ENCODE data around the gene EPHA5.

Gene EPHA5

DNA sequence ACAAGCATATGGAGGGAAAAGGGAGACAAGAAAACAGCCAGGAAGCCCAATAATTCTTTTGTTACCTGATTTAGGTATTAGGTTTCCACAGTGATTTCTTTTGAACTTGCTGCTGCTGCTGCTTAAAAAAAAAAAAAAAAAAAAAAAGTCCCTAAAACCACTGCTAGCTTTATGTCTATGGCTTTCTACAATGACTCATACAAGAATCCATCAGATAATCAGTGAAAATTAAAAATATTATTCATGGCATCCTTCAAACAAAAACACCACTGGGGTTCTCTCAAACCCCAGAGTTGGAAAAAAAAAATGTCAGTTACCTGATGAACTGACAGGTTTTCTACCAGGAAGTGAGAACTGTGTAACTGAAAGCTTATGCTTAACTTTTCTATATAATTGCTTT is 14.3 kb downstream of the EPHA5 start:
- no peak for TF ChIP-seq CTCF (IDR thresholded peaks at IDR 0.05; ENCODE audit: borderline replicate concordance, control extremely low read depth, extremely low read depth, insufficient read depth, missing control alignments)
- DNase-seq (ENCODE audit: low spot score): no peak
- in situ Hi-C loops (cut with MboI; ENCODE audit: low sequenced_read_pairs, unreplicated experiment): no loop called here

GRCh38 chr4:65654976-65655375 is 15.3 kb downstream of the EPHA5 start:
- TF ChIP-seq CTCF (IDR thresholded peaks at IDR 0.05; ENCODE audit: borderline replicate concordance, control extremely low read depth, extremely low read depth, insufficient read depth, missing control alignments): no peak
- no peak for DNase-seq (ENCODE audit: low spot score)
- in situ Hi-C loops (cut with MboI; ENCODE audit: low sequenced_read_pairs, unreplicated experiment): no loop called here

GRCh38 chr4:65653740-65654361 is 16.4 kb downstream of the EPHA5 start:
- in situ Hi-C loops (cut with MboI; ENCODE audit: low sequenced_read_pairs, unreplicated experiment): no loop called here
- no peak for DNase-seq (ENCODE audit: low spot score)
- TF ChIP-seq CTCF (IDR thresholded peaks at IDR 0.05; ENCODE audit: borderline replicate concordance, control extremely low read depth, extremely low read depth, insufficient read depth, missing control alignments): no peak

- no peak for DNase-seq (ENCODE audit: low spot score)
- TF ChIP-seq CTCF (IDR thresholded peaks at IDR 0.05; ENCODE audit: borderline replicate concordance, control extremely low read depth, extremely low read depth, insufficient read depth, missing control alignments): no peak
- in situ Hi-C loops (cut with MboI; ENCODE audit: low sequenced_read_pairs, unreplicated experiment): no loop called here
These were observed 18.5 kb downstream of the EPHA5 start for GRCh38 chr4:65651751-65652150.

- TF ChIP-seq CTCF (IDR thresholded peaks at IDR 0.05; ENCODE audit: borderline replicate concordance, control extremely low read depth, extremely low read depth, insufficient read depth, missing control alignments): no peak
- in situ Hi-C loops (cut with MboI; ENCODE audit: low sequenced_read_pairs, unreplicated experiment): no loop called here
- no peak for DNase-seq (ENCODE audit: low spot score)
These were observed 19.3 kb downstream of the EPHA5 start for GRCh38 chr4:65651031-65651430.

DNA sequence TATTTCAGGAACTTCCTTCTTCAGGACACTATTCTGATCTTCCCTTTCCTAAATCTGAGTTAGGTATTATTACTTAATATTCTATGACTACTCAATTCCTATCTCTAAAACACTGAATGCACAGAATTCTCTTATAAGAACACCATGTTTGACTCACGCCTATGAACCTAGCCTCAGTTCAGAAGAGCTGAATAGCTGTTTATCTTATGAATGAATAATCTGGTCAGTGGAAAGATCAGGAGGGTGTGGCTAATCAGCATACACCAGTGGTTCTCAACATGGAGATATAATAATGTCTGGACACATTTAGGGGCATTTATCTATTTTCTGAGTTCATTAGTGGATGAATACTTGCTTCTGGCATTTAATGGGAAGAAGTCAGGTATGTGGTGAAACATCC is 24.2 kb downstream of the EPHA5 start:
- in situ Hi-C loops (cut with MboI; ENCODE audit: low sequenced_read_pairs, unreplicated experiment): no loop called here
- no peak for TF ChIP-seq CTCF (IDR thresholded peaks at IDR 0.05; ENCODE audit: borderline replicate concordance, control extremely low read depth, extremely low read depth, insufficient read depth, missing control alignments)
- no peak for DNase-seq (ENCODE audit: low spot score)

Measured in GM13976 (cell line).